HuH-7 (cell line): ENCODE data around the gene RLF.
A peak's percentile ranks its signal among the peaks of the same experiment; 100 is the strongest.
"Not testable (repeated sequence)": the region's sequence is repeated elsewhere in the genome, so short reads cannot be mapped to it uniquely, and the experiment has no call there.

Experiments used
- DNase-seq: peaks from one replicate; pipeline ENCODE4 v3.0.0; 2011; ENCODE audit warnings: low spot score

RLF gene

DNA sequence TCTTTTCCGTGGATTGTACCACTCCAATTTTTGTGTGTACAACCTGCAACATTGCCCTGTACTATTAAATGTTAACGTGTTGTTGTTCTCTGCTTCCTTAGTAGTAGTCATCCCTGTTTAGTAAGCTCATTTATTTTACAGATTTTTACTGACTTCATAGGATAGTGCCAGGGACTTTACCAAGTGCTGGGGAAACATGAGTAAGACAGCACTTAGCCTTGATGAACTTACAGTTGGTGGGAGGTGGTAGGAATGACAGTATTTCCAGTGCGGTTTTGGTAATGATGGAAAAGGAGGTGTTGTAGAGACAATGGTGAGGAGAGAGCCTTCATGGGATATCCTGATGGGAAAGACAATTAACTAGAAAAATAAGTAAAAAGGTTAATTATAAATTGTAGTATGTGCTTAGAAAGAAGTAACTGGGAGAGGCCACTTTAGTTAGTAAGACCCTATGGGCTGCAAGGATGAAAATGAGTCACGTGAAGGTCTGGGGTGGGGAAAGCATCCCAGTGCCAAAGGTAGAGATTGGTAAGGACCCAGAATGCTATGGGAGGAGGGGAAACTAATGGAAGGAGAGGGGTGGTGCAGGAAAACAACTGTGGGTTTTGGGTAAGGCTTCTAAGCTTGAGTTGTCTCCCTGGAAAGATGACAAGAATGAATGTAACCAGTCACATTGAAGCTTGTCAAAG, 1.7 kb downstream of the RLF start:
- no peak for DNase-seq

- DNase-seq = no peak
These were observed 6.1 kb downstream of the RLF start for GRCh38 chr1:40167317-40167716.

DNA sequence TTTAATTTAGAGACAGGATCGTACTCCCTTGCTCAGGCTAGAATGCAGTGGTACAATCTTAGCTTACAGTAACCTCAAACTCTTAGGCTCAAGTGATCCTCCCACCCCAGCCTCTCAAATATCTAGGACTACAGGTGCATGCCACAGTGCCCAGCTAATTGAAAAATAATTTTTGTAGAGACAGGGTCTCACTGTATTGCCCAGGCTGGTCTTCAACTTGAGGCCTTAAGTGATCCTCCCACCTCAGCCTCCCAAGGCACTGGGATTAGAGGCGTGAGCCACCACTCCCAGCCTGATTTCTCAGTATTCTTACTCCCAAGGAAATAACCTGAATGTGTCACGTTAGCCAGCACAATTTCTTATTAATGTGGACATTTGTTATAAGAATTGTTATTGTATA, 9.8 kb downstream of the RLF start:
- DNase-seq = no peak

DNA sequence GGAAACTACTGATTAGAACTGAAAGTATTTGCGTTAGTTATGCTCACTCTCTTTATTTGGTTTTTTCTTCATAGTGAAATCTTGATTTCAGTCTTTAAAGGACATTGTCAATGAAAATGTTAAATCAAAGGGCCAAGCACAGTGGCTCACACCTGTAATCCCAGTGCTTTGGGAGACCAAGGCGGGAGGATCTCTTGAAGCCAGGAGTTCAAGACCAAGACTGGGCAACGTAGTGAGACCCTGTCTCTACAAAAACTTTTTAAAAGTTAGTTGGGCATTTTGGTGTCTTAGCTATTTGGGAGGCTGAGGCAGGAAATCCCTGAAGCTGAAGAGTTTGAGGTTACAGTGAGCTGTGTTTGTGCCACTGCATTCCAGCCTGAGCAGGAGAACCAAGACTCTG, 13.6 kb downstream of the RLF start:
- DNase-seq = no peak

DNA sequence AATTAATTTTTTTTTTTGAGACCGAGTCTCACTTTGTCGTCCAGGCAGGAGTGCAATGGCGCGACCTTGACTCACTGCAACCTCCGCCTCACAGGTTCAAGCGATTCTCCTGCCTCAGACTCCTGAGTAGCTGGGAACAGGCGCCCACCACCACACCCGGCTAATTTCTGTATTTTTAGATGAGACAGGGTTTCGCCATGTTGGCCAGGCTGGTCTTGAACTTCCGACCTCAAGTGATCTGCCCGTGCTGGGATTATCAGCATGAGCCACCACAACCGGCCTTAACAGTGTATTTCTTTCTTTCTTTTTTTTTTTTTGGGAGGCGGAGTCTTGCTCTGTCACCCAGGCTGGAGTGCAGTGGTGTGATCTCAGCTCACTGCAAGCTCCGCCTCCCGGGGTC, 15.8 kb downstream of the RLF start:
- not testable (repeated sequence) for DNase-seq

DNA sequence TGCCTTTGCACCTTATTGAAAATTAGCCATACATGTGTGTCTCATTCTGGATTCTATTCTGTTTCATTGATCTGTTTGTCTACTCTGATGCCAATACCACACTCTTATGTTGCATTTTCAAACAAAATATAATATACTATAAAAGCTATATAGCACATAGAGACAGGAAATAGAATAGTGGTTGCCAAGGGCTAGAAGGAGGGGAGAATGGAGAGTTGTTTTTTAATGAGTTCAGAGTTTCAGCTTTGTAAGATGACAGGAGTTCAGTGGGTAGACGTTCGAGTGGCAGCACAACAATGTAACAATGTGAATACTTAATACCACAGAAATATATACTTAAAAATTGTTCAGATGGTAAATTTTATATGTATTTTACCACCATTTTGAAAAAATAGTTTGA, 17.0 kb downstream of the RLF start:
- DNase-seq = no peak

DNA sequence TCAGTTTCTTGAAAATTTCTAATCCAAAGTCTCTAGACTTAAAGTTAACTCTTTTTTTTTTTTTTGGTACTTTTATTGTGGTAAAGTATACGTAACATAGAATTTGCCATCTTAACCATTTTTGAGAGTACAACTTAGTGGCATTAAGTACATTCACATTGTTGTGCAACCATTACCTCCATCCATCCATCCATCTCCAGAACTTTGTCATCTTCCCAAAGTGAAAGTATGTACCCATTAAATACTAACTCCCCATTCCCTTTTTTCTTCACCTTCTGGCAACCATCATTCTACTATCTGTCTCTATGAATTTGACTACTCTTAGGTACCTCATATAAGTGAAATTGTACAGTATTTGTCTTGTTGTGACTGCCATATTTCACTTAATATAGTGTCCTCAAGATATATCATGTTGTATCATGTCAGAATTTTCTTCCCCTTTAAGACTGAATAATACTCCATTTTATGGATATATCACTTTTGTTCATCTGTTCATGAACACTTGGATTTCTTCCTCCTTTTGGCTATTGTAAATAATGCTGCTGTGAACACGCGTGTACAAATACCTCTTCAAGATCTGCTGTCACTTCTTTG, 18.4 kb downstream of the RLF start:
- DNase-seq = no peak

DNA sequence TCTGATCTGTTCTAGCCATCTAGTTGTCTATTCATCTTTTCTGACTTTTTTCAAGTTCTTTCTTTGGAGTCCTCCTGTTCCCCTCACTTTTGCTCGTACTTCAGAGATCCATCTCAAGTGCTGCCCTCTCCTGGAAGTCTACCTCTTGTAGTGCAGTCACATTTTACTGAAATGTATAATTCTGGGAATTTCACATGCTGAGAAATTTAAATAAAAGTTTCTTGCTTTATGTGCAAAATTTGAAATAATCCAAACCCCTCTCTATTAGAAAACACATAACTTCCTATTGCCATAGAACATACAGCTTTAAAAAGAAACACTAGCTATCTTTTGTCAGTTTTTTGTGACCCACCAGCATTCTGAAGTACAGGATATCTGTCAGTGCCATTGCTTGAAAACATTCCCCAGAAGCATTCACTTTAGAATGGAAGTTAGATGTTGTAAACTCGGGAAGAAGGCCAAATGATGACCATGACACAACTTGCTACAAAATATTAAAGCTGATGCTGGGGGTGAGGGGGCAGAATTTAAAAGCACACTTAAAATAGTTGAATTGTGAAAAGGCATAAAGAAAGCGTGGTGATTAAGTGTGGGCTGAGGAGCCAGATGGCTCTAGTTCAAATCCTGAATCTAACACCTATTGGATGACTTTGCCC, 22.0 kb downstream of the RLF start:
- DNase-seq = no peak

DNA sequence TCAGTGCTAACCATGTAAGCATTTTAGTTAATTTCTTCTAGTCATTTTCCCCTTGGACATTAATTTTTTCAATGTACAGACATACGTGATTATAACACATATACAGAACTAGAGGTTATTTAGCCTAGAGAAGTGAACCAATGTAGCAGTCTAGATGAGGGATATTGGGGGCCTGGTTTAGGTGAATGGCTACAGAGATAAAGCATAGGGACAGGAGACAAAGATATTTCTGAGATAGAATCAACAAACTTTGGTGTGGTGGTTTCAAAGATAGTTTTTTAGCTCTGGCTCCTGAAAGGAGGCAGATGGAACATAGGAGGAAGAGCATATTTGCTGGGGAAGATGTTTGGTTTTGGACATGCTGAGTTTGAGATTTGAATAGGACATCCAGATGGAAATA, 23.0 kb downstream of the RLF start:
- DNase-seq = no peak

GRCh38 chr1:40185951-40186864, 25.0 kb downstream of the RLF start:
- no peak for DNase-seq

DNA sequence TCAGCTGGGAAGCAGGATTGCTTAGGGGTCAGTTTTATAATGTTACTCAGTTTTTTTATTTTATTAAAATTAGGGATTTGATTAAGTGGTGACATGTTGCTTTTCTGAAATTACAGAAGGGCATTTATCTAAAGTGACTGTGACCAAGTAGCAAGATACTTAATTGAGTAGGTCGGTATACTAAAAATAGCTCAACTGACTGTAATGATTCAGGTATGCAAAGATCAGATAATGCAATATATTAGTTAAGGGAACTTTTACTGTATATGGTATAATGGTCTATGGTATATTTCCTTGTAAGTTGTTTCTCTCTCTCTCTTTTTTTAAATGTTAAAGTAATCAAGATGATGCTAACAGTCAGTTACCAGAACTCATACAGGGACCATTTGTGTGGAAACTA, 26.2 kb downstream of the RLF start:
- no peak for DNase-seq

DNA sequence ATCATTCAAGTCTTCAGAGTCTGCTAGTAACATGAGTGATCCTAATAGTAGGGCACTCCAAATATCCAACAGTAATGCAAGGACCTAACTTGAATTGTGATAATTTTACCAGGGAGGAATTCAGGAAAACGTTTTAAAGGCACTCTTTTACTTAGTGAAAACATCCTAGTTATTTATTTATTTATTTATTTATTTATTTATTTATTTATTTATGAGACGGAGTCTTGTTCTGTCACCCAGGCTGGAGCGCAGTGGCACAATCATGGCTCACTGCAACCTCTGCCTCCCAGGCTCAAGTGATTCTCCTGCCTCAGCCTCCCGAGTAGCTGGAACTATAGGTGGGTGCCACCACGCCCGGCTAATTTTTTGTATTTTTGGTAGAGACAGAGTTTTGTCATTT, 33.5 kb downstream of the RLF start:
- DNase-seq = not testable (repeated sequence)

DNA sequence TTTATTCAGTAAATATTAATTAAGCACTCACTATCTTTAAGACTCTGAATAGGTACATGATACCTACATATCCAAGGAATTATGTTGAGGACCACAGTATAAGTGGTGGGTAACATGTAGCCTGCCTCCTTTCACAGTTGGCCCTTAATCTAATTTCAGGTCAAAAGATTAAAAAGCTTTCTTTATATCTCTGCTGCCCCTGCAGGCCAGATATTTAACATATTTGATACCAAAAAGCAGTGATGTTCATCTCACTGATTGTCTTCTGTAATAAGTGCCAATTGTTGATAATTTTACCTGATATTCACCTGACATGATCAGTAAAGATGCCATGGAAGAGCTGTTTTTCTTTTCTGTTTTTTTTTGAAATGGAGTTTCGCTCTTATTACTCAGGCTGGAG, 36.5 kb downstream of the RLF start:
- no peak for DNase-seq

DNA sequence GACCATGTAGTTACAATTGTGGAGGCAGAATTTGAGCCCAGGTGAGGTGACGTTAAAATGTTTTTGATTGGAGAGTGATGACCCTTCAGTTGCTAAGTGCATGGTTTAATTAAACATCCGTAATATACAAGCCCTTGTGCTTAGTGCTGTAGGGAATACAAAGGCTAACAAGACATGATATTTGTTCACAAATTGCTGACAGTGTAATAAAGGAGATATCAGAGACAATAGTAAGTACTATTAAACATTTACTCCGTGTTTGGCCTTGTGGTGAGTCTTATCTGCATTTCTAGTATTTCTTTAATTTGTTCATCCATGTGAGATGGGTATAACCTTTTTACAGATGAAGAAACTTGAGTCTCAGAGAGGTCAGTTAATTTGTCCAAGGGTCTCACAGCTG, 37.9 kb downstream of the RLF start:
- DNase-seq = no peak

- DNase-seq = no peak
These were observed 43.7 kb downstream of the RLF start for GRCh38 chr1:40204856-40205255.

- DNase-seq = no peak
These were observed 49.5 kb downstream of the RLF start for GRCh38 chr1:40210511-40211204.

DNA sequence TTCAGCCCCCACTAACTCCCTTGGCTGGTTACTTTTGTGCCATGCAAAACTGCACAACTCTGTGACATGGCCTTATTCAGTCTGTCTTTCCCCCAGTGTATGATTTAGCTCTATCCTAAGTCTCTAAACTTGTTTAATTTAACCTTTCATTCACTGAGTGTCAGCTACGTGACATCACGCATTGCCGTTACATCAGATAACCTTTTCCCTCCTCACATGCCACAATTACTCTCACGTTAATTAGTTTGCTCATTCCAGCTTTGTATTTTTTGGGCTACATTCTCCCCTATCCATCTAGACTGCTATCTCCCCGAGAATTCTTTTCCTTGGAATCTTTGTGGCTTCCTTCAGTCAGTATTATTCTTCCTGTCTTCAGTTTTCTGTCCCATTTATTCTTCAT, 57.1 kb downstream of the RLF start:
- DNase-seq = no peak

DNA sequence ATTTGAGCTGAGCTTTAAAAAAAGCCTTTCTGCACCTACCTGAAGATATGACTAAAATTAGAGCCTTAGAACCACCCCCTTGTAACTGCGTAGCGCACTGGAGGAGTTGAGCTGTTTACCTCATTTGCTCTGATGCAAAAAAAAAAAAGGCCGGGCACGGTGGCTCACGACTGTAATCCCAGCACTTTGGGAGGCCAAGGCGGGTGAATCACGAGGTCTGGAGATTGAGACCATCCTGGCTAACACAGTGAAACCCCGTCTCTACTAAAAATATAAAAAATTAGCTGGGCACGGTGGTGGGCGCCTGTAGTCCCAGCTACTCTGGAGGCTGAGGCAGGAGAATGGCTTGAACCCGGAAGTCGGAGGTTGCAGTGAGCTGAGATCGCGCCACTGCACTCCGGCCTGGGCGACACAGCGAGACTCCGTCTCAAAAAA, 60.3 kb downstream of the RLF start:
- not testable (repeated sequence) for DNase-seq

DNA sequence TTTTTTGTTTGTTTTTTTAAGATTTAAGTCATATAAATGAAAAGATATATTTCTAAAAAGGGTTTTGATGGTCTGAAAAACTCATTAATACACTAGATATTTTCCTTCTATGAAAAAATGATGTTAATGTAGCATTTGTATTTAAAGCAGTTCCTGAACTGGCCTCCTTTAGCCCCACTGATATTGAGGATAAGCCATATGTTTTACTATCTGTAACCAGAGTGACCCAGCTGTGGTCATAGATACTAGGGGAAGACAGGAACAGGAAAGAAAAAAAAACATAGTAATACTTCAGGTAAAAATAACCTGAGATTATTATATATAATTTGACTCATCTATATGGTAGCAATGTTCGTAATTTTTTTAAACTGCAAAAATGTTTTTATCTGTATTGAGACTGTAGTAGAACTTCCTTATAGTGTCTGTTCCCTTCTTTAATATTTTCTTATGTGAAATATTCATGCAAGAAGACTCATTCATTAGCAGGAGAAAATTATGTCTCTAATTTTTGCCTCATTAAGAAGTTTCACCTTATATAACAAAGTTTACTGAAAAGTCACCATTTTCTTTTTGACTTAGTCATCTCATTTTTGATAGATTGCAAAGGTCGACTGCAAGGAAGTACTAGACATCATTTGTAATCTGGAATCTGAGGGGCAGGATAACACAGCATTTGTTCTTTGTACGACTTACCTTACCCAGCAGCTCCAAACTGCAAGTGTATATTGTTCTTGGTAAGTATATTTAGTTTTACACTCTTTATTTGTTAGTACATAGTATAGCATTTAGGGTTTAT, 61.0 kb downstream of the RLF start:
- no peak for DNase-seq

DNA sequence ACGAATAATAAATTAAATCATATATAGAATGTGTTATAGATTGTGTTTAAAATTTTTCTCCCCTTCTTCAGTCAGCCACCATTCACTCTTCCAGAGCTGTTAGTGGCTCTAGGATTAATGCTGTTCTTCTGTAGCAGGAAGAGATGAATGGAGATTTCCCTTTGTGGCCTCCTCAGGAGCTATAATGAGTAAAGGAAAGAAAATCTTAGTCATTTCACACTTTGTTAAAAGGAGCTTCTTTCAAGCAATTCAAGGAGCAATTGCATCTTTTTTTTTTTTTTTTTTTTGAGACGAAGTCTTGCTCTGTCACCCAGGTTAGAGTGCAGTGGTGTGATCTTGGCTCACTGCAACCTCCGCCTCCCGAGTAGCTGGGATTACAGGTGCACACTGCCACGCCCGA, 62.9 kb downstream of the RLF start:
- DNase-seq = no peak

DNA sequence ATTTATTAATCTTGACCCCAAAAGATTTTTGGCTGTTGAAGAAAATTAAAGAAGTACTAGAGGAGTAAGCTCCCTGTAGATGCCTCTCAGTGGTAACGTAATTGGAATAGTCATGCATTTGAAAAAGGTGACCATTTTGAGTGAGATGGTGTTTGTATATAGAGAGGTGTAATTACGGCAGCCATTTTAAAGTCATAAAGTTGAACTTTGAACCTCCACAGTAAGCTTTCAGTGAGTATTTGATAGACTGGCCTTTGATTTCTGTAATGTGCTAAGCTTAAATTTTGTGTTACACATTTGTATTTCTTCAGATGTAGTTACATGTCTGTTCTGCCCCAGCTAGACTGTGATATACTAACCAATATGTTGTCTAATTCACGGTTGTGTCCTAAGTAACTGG, 65.0 kb downstream of the RLF start:
- DNase-seq = peak; percentile 27
